Bronchial epithelial cell (primary cell): ENCODE results near the gene PRKG2. TPM values are rescaled to one million over a fixed set of nuclear protein-coding genes. Genes with fewer than 3 reads are reported as not detected.

Experiments
- DNase-seq: peaks from one replicate; pipeline ENCODE4 v3.0.0-alpha.2; 2010; ENCODE audit warnings: low read depth
- FAIRE-seq: peaks from 2 replicates; lab custom pipeline; 2011; peaks lifted over from hg19 to GRCh38; lab: Jason Lieb, UNC
- H3K27me3 ChIP-seq: 2 replicates; pipeline ENCODE4 v1.5.1; 2011; ENCODE audit warnings: low read length; ENCODE audit not compliant: control insufficient read depth, insufficient read depth
- H3K36me3 ChIP-seq: 2 replicates; pipeline ENCODE4 v1.5.1; 2011; ENCODE audit warnings: low read length; ENCODE audit not compliant: control insufficient read depth, insufficient read depth
- H3K4me3 ChIP-seq: 2 replicates; pipeline ENCODE4 v1.5.1; 2011; ENCODE audit warnings: mild to moderate bottlenecking, low read depth, low read length, control low read depth
- total RNA-seq: library from RNA; depleted of rRNA; stranded (reverse); fragments of >200 nt; gene quantifications from 2 replicates; pipeline ENCODE4 v1.2.1, GENCODE V29; 2014
- TF ChIP-seq, protein P1 (sequence below): IDR thresholded peaks from 2 replicates; pipeline ENCODE4 v1.5.1; 2011; ENCODE audit warnings: mild to moderate bottlenecking, moderate library complexity, low read length, control low read depth, inconsistent platforms; ENCODE audit not compliant: insufficient read depth, severe bottlenecking

The PRKG2 gene
- total RNA-seq, 1 donor from 2014 or later: 5.3 TPM

DNA sequence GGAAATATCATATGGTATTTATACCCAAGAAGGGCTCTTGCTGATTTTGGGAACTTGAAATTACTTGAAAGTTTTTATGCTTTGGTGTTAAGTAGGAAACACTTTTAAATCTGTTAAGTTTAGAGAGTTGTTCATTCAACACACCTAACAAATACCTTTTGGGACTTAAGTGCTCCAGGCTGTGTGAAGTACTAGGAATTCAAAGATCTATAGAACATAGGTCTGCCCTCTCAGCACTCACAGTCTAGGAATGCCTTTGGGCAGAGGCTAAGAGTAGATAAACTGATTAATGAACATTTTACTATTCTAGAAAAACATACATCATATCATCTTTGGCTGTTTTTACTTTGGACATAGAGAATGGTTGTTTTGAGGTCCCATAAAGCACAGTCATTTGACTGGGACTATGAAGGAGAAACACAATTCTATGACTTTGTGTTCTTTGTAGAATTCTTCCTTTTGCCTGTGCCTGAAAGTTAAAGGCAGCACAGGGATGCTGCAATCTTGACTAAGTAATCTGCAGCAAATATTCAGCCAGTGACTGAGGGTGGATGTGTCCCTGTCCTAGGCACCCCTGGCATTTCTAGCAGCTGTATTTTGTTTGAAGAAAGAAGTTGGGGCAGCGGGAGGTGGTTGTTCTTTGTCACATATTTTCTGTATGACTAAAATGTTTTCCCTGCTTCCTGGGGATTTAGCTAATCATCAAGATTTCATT, 176.2 kb downstream of the PRKG2 start:
- no peak for DNase-seq
- Histone ChIP-seq H3K36me3 (no peaks in the 10 kb centered on the region), H3K27me3 (peaks cover 1% of the 10 kb centered on the region), H3K4me3 (no peak overlapping the region)
- TF ChIP-seq, protein P1, sequence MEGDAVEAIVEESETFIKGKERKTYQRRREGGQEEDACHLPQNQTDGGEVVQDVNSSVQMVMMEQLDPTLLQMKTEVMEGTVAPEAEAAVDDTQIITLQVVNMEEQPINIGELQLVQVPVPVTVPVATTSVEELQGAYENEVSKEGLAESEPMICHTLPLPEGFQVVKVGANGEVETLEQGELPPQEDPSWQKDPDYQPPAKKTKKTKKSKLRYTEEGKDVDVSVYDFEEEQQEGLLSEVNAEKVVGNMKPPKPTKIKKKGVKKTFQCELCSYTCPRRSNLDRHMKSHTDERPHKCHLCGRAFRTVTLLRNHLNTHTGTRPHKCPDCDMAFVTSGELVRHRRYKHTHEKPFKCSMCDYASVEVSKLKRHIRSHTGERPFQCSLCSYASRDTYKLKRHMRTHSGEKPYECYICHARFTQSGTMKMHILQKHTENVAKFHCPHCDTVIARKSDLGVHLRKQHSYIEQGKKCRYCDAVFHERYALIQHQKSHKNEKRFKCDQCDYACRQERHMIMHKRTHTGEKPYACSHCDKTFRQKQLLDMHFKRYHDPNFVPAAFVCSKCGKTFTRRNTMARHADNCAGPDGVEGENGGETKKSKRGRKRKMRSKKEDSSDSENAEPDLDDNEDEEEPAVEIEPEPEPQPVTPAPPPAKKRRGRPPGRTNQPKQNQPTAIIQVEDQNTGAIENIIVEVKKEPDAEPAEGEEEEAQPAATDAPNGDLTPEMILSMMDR: no peak
- no peak for FAIRE-seq

Other genes starting within 250 kb of the PRKG2 start
- gene BMP3, start 184.5 kb downstream of the PRKG2 start, total RNA-seq: under 0.01 and 0.38 TPM in 2 replicates